OCI-LY1 (cell line): Measurements from ENCODE around the gene FILIP1L.

Experiments used
- H2AFZ ChIP-seq: fragments of 200-600 bp; sonication (generic), shearing (Covaris generic); 2 replicates; pipeline ENCODE4 v1.6.0; 2014; ENCODE audit warnings: antibody characterized with exemption, mild to moderate bottlenecking, low read length
- H3F3A ChIP-seq: fragments of 200-600 bp; sonication (generic), shearing (Covaris generic); 2 replicates; pipeline ENCODE4 v1.6.0; 2014; ENCODE audit warnings: mild to moderate bottlenecking, antibody characterized with exemption, low read length, moderate library complexity; ENCODE audit not compliant: insufficient read depth
- H3K27ac ChIP-seq: fragments of 200-600 bp; sonication (generic); 2 replicates; pipeline ENCODE4 v1.5.1; 2014; ENCODE audit warnings: low read length, mixed run types, mild to moderate bottlenecking, low read depth; ENCODE audit not compliant: poor library complexity, severe bottlenecking
- H3K27me3 ChIP-seq: fragments of 200-600 bp; sonication (generic); 2 replicates; pipeline ENCODE4 v1.6.0; 2014; ENCODE audit warnings: antibody characterized with exemption, mild to moderate bottlenecking, low read length, moderate library complexity; ENCODE audit not compliant: insufficient read depth
- H3K36me3 ChIP-seq: fragments of 200-600 bp; sonication (generic); 2 replicates; pipeline ENCODE4 v1.6.1; 2014; ENCODE audit warnings: mild to moderate bottlenecking, antibody characterized with exemption, low read length, moderate library complexity, mixed read lengths; ENCODE audit not compliant: insufficient read depth
- H3K4me1 ChIP-seq: fragments of 200-600 bp; sonication (generic); 2 replicates; pipeline ENCODE4 v1.5.1; 2014; ENCODE audit warnings: mild to moderate bottlenecking, low read length, moderate library complexity; ENCODE audit not compliant: insufficient read depth, severe bottlenecking
- H3K4me2 ChIP-seq: fragments of 200-600 bp; sonication (generic), shearing (Covaris generic); 2 replicates; pipeline ENCODE4 v1.6.1; 2014; ENCODE audit warnings: low read length
- H3K4me3 ChIP-seq: fragments of 200-600 bp; sonication (generic); 2 replicates; pipeline ENCODE4 v1.5.1; 2014; ENCODE audit warnings: low read length, low read depth, mild to moderate bottlenecking, mixed read lengths; ENCODE audit not compliant: poor library complexity, severe bottlenecking
- H3K79me2 ChIP-seq: fragments of 200-600 bp; shearing (Covaris generic); 2 replicates; pipeline ENCODE4 v1.6.1; 2016; ENCODE audit warnings: mixed run types, low read length, mixed read lengths; ENCODE audit not compliant: insufficient read depth
- H3K9ac ChIP-seq: fragments of 200-600 bp; sonication (generic), shearing (Covaris generic); 2 replicates; pipeline ENCODE4 v1.6.1; 2014; ENCODE audit warnings: mild to moderate bottlenecking, low read length, mixed read lengths
- H3K9me2 ChIP-seq: fragments of 200-600 bp; sonication (generic), shearing (Covaris generic); 2 replicates; pipeline ENCODE4 v1.6.1; 2014; ENCODE audit warnings: low read depth, mild to moderate bottlenecking, low read length, mixed read lengths
- H3K9me3 ChIP-seq: fragments of 200-600 bp; shearing (Covaris generic); 2 replicates; pipeline ENCODE4 v1.6.1; 2014; ENCODE audit warnings: low read length, mixed read lengths
- H4K20me1 ChIP-seq: fragments of 200-600 bp; sonication (generic), shearing (Covaris generic); 2 replicates; pipeline ENCODE4 v1.6.0; 2016; ENCODE audit warnings: mild to moderate bottlenecking, low read length; ENCODE audit not compliant: insufficient read depth
- CTCF ChIP-seq: fragments of 200-600 bp; sonication (generic), shearing (Covaris generic); IDR thresholded peaks from 2 replicates; pipeline ENCODE4 v1.5.1; 2017; ENCODE audit warnings: mild to moderate bottlenecking, antibody characterized with exemption, low read length, moderate library complexity, mixed read lengths
- EZH2 ChIP-seq: fragments of 200-600 bp; sonication (generic), shearing (Covaris generic); IDR thresholded peaks from 2 replicates; pipeline ENCODE4 v1.8.0; 2017; ENCODE audit warnings: borderline replicate concordance, mixed run types, mild to moderate bottlenecking, antibody characterized with exemption, low read length, moderate library complexity, mixed read lengths

FILIP1L gene

GRCh38 chr3:100048248-100048647 is 66.1 kb downstream of the FILIP1L start:
- H3K9me3 ChIP-seq = no peaks in the 10 kb centered on the region
- H3K4me2 ChIP-seq = peak overlapping the region; percentile 53; the same call in 1 of the 2 replicates
- H3K4me1 ChIP-seq = peaks cover 31% of the 10 kb centered on the region
- no peaks in the 10 kb centered on the region; the same call in 1 of the 2 replicates for H3K36me3 ChIP-seq
- H3F3A ChIP-seq = peaks cover 3% of the 10 kb centered on the region; the same call in 1 of the 2 replicates
- no peak overlapping the region for H3K9ac ChIP-seq
- no peak overlapping the region for H2AFZ ChIP-seq
- peak overlapping the region; percentile 41 for H3K27ac ChIP-seq
- H3K27me3 ChIP-seq = no peaks in the 10 kb centered on the region
- TF ChIP-seq CTCF (no peak), EZH2 (no peak)
- H3K79me2 ChIP-seq = no peaks in the 10 kb centered on the region
- H3K9me2 ChIP-seq = no peaks in the 10 kb centered on the region
- H3K4me3 ChIP-seq = no peak overlapping the region
- no peaks in the 10 kb centered on the region for H4K20me1 ChIP-seq

- peak overlapping the region; percentile 53 for H3K4me2 ChIP-seq
- TF ChIP-seq CTCF = no peak
- TF ChIP-seq EZH2 = no peak
- H3K27me3 ChIP-seq = no peaks in the 10 kb centered on the region
- H4K20me1 ChIP-seq = no peaks in the 10 kb centered on the region
- H3F3A ChIP-seq = peaks cover 3% of the 10 kb centered on the region; the same call in 1 of the 2 replicates
- H3K36me3 ChIP-seq = no peaks in the 10 kb centered on the region
- no peaks in the 10 kb centered on the region for H3K79me2 ChIP-seq
- no peak overlapping the region for H3K9ac ChIP-seq
- no peak overlapping the region for H2AFZ ChIP-seq
- H3K4me3 ChIP-seq = no peak overlapping the region
- peak overlapping the region; percentile 41 for H3K27ac ChIP-seq
- no peaks in the 10 kb centered on the region for H3K9me2 ChIP-seq
- peaks cover 31% of the 10 kb centered on the region for H3K4me1 ChIP-seq
- H3K9me3 ChIP-seq = no peaks in the 10 kb centered on the region
Observed at GRCh38 chr3:100047455-100048141, 66.7 kb downstream of the FILIP1L start.

- peaks cover 31% of the 10 kb centered on the region for H3K4me1 ChIP-seq
- H2AFZ ChIP-seq = no peak overlapping the region
- no peaks in the 10 kb centered on the region for H3K9me2 ChIP-seq
- H3K79me2 ChIP-seq = no peaks in the 10 kb centered on the region
- H3K9ac ChIP-seq = no peak overlapping the region
- peaks cover 3% of the 10 kb centered on the region; the same call in 1 of the 2 replicates for H3F3A ChIP-seq
- no peaks in the 10 kb centered on the region for H3K9me3 ChIP-seq
- H3K4me2 ChIP-seq = 0 out of 2 replicates have a peak overlapping the region, but pooled peaks have one; percentile 53
- no peak overlapping the region for H3K4me3 ChIP-seq
- H3K36me3 ChIP-seq = no peaks in the 10 kb centered on the region
- no peaks in the 10 kb centered on the region for H4K20me1 ChIP-seq
- H3K27ac ChIP-seq = peak overlapping the region; percentile 41
- no peak for TF ChIP-seq EZH2
- TF ChIP-seq CTCF = no peak
- H3K27me3 ChIP-seq = no peaks in the 10 kb centered on the region
Observed at GRCh38 chr3:100046986-100047385, 67.3 kb downstream of the FILIP1L start.
